OCI-LY1 (cell line): ENCODE measurements around the gene FBLN2.

Source experiments
- H2AFZ ChIP-seq: fragments of 200-600 bp; sonication (generic), shearing (Covaris generic); 2 replicates; pipeline ENCODE4 v1.6.0; 2014; ENCODE audit warnings: antibody characterized with exemption, mild to moderate bottlenecking, low read length
- H3F3A ChIP-seq: fragments of 200-600 bp; sonication (generic), shearing (Covaris generic); 2 replicates; pipeline ENCODE4 v1.6.0; 2014; ENCODE audit warnings: mild to moderate bottlenecking, antibody characterized with exemption, low read length, moderate library complexity; ENCODE audit not compliant: insufficient read depth
- H3K27ac ChIP-seq: fragments of 200-600 bp; sonication (generic); 2 replicates; pipeline ENCODE4 v1.5.1; 2014; ENCODE audit warnings: low read length, mixed run types, mild to moderate bottlenecking, low read depth; ENCODE audit not compliant: poor library complexity, severe bottlenecking
- H3K27me3 ChIP-seq: fragments of 200-600 bp; sonication (generic); 2 replicates; pipeline ENCODE4 v1.6.0; 2014; ENCODE audit warnings: antibody characterized with exemption, mild to moderate bottlenecking, low read length, moderate library complexity; ENCODE audit not compliant: insufficient read depth
- H3K36me3 ChIP-seq: fragments of 200-600 bp; sonication (generic); 2 replicates; pipeline ENCODE4 v1.6.1; 2014; ENCODE audit warnings: mild to moderate bottlenecking, antibody characterized with exemption, low read length, moderate library complexity, mixed read lengths; ENCODE audit not compliant: insufficient read depth
- H3K4me1 ChIP-seq: fragments of 200-600 bp; sonication (generic); 2 replicates; pipeline ENCODE4 v1.5.1; 2014; ENCODE audit warnings: mild to moderate bottlenecking, low read length, moderate library complexity; ENCODE audit not compliant: insufficient read depth, severe bottlenecking
- H3K4me2 ChIP-seq: fragments of 200-600 bp; sonication (generic), shearing (Covaris generic); 2 replicates; pipeline ENCODE4 v1.6.1; 2014; ENCODE audit warnings: low read length
- H3K4me3 ChIP-seq: fragments of 200-600 bp; sonication (generic); 2 replicates; pipeline ENCODE4 v1.5.1; 2014; ENCODE audit warnings: low read length, low read depth, mild to moderate bottlenecking, mixed read lengths; ENCODE audit not compliant: poor library complexity, severe bottlenecking
- H3K79me2 ChIP-seq: fragments of 200-600 bp; shearing (Covaris generic); 2 replicates; pipeline ENCODE4 v1.6.1; 2016; ENCODE audit warnings: mixed run types, low read length, mixed read lengths; ENCODE audit not compliant: insufficient read depth
- H3K9ac ChIP-seq: fragments of 200-600 bp; sonication (generic), shearing (Covaris generic); 2 replicates; pipeline ENCODE4 v1.6.1; 2014; ENCODE audit warnings: mild to moderate bottlenecking, low read length, mixed read lengths
- H3K9me2 ChIP-seq: fragments of 200-600 bp; sonication (generic), shearing (Covaris generic); 2 replicates; pipeline ENCODE4 v1.6.1; 2014; ENCODE audit warnings: low read depth, mild to moderate bottlenecking, low read length, mixed read lengths
- H3K9me3 ChIP-seq: fragments of 200-600 bp; shearing (Covaris generic); 2 replicates; pipeline ENCODE4 v1.6.1; 2014; ENCODE audit warnings: low read length, mixed read lengths
- H4K20me1 ChIP-seq: fragments of 200-600 bp; sonication (generic), shearing (Covaris generic); 2 replicates; pipeline ENCODE4 v1.6.0; 2016; ENCODE audit warnings: mild to moderate bottlenecking, low read length; ENCODE audit not compliant: insufficient read depth
- CTCF ChIP-seq: fragments of 200-600 bp; sonication (generic), shearing (Covaris generic); IDR thresholded peaks from 2 replicates; pipeline ENCODE4 v1.5.1; 2017; ENCODE audit warnings: mild to moderate bottlenecking, antibody characterized with exemption, low read length, moderate library complexity, mixed read lengths
- EZH2 ChIP-seq: fragments of 200-600 bp; sonication (generic), shearing (Covaris generic); IDR thresholded peaks from 2 replicates; pipeline ENCODE4 v1.8.0; 2017; ENCODE audit warnings: borderline replicate concordance, mixed run types, mild to moderate bottlenecking, antibody characterized with exemption, low read length, moderate library complexity, mixed read lengths

Gene FBLN2

GRCh38 chr3:13653631-13654279 is 104.8 kb downstream of the FBLN2 start:
- Histone ChIP-seq H2AFZ (no peak overlapping the region), H3K9me3 (no peaks in the 10 kb centered on the region), H3K4me3 (no peak overlapping the region), H3K27me3 (no peaks in the 10 kb centered on the region), H3K9ac (no peak overlapping the region), H3K36me3 (no peaks in the 10 kb centered on the region), H4K20me1 (no peaks in the 10 kb centered on the region), H3K4me1 (no peaks in the 10 kb centered on the region), H3K79me2 (no peaks in the 10 kb centered on the region), H3K4me2 (no peak overlapping the region), H3K9me2 (no peaks in the 10 kb centered on the region), H3K27ac (no peak overlapping the region), H3F3A (no peaks in the 10 kb centered on the region)
- TF ChIP-seq EZH2 (no peak), CTCF (no peak)

- no peak overlapping the region for H3K4me2 ChIP-seq
- no peaks in the 10 kb centered on the region for H3K36me3 ChIP-seq
- H3K9me3 ChIP-seq = no peaks in the 10 kb centered on the region
- H3K4me3 ChIP-seq = no peak overlapping the region
- no peaks in the 10 kb centered on the region for H4K20me1 ChIP-seq
- no peaks in the 10 kb centered on the region for H3K27me3 ChIP-seq
- no peak overlapping the region for H3K9ac ChIP-seq
- H3K79me2 ChIP-seq = no peaks in the 10 kb centered on the region
- H2AFZ ChIP-seq = no peak overlapping the region
- no peaks in the 10 kb centered on the region for H3F3A ChIP-seq
- no peak overlapping the region for H3K27ac ChIP-seq
- H3K9me2 ChIP-seq = no peaks in the 10 kb centered on the region
- TF ChIP-seq EZH2 = no peak
- TF ChIP-seq CTCF = no peak
- H3K4me1 ChIP-seq = no peaks in the 10 kb centered on the region
These were observed 105.6 kb downstream of the FBLN2 start for GRCh38 chr3:13654330-13655060.

GRCh38 chr3:13655061-13655913 is 106.4 kb downstream of the FBLN2 start:
- H3K9me3 ChIP-seq = no peaks in the 10 kb centered on the region
- H4K20me1 ChIP-seq = no peaks in the 10 kb centered on the region
- no peaks in the 10 kb centered on the region for H3K36me3 ChIP-seq
- no peak overlapping the region for H3K9ac ChIP-seq
- TF ChIP-seq CTCF (no peak), EZH2 (no peak)
- no peaks in the 10 kb centered on the region for H3K79me2 ChIP-seq
- H3K4me3 ChIP-seq = no peak overlapping the region
- H3K27me3 ChIP-seq = no peaks in the 10 kb centered on the region
- no peaks in the 10 kb centered on the region for H3K4me1 ChIP-seq
- H3K4me2 ChIP-seq = no peak overlapping the region
- no peaks in the 10 kb centered on the region for H3F3A ChIP-seq
- no peak overlapping the region for H3K27ac ChIP-seq
- H2AFZ ChIP-seq = no peak overlapping the region
- H3K9me2 ChIP-seq = no peaks in the 10 kb centered on the region
